GM23338 (cell line): ENCODE results near the gene SLC10A6. TPM values are rescaled to one million over a fixed set of nuclear protein-coding genes. Genes with fewer than 3 reads are reported as not detected.

ENCODE experiments used
- ATAC-seq: fragments of 200-7000 bp; cut with Tn5 transposase; 3 replicates; pipeline ENCODE4 v1.9.1; 2020
- DNase-seq: peaks from one replicate; pipeline ENCODE4 v3.0.0-alpha.2; 2015; ENCODE audit warnings: low spot score
- H2AFZ ChIP-seq: fragments of 200-600 bp; sonication (generic); 2 replicates; pipeline ENCODE4 v1.8.0; 2016; ENCODE audit warnings: antibody characterized with exemption, mild to moderate bottlenecking, moderate library complexity
- H3F3A ChIP-seq: fragments of 200-600 bp; sonication (generic); replicated peaks from 2 replicates; pipeline ENCODE4 v1.8.0; 2017; ENCODE audit warnings: antibody characterized with exemption, mixed run types, low read depth
- H3K27ac ChIP-seq: fragments of 200-600 bp; sonication (generic); 2 replicates; pipeline ENCODE4 v1.6.1; 2016; ENCODE audit warnings: low read depth
- H3K27me3 ChIP-seq: fragments of 200-600 bp; sonication (generic); 2 replicates; pipeline ENCODE4 v1.8.0; 2016; ENCODE audit warnings: mild to moderate bottlenecking, mixed run types, moderate library complexity; ENCODE audit not compliant: insufficient read depth
- H3K36me3 ChIP-seq: fragments of 200-600 bp; sonication (generic); 2 replicates; pipeline ENCODE4 v1.8.0; 2016; ENCODE audit warnings: mild to moderate bottlenecking; ENCODE audit not compliant: insufficient read depth
- H3K4me1 ChIP-seq: fragments of 200-600 bp; sonication (generic); 2 replicates; pipeline ENCODE4 v1.8.0; 2016; ENCODE audit warnings: mild to moderate bottlenecking, moderate library complexity; ENCODE audit not compliant: insufficient read depth
- H3K4me2 ChIP-seq: fragments of 200-600 bp; sonication (generic); 2 replicates; pipeline ENCODE4 v1.7.1; 2017; ENCODE audit warnings: mixed run types
- H3K4me3 ChIP-seq: fragments of 200-600 bp; sonication (generic); 2 replicates; pipeline ENCODE4 v1.6.1; 2016; ENCODE audit warnings: mixed run types
- H3K79me2 ChIP-seq: fragments of 200-600 bp; sonication (generic); replicated peaks from 2 replicates; pipeline ENCODE4 v1.8.0; 2017; ENCODE audit warnings: mild to moderate bottlenecking; ENCODE audit not compliant: insufficient read depth
- H3K9me2 ChIP-seq: fragments of 200-600 bp; sonication (generic); 2 replicates; pipeline ENCODE4 v1.8.0; 2017; ENCODE audit not compliant: insufficient read depth
- H4K20me1 ChIP-seq: fragments of 200-600 bp; sonication (generic); replicated peaks from 2 replicates; pipeline ENCODE4 v1.8.0; 2017; ENCODE audit warnings: mild to moderate bottlenecking; ENCODE audit not compliant: insufficient read depth
- H3K27ac Mint-ChIP-seq: 2 replicates; pipeline ENCODE4 v1.8.0; 2020; ENCODE audit warnings: inconsistent platforms, mild to moderate bottlenecking, moderate library complexity, mixed read lengths
- H3K27me3 Mint-ChIP-seq: 3 replicates; pipeline ENCODE4 v1.8.0; 2022; ENCODE audit warnings: low read depth, mild to moderate bottlenecking, moderate library complexity, mixed read lengths, inconsistent platforms; ENCODE audit not compliant: insufficient read depth, poor library complexity
- H3K36me3 Mint-ChIP-seq: 3 replicates; pipeline ENCODE4 v1.8.0; 2021; ENCODE audit warnings: low read depth, mild to moderate bottlenecking, inconsistent platforms, moderate library complexity, mixed read lengths
- H3K4me1 Mint-ChIP-seq: 3 replicates; pipeline ENCODE4 v1.8.0; 2020; ENCODE audit warnings: mild to moderate bottlenecking, inconsistent platforms, mixed read lengths
- H3K4me3 Mint-ChIP-seq: 3 replicates; pipeline ENCODE4 v1.8.0; 2021; ENCODE audit warnings: moderate library complexity, mild to moderate bottlenecking, inconsistent platforms, mixed read lengths
- H3K9me3 Mint-ChIP-seq: 3 replicates; pipeline ENCODE4 v1.8.0; 2020; ENCODE audit warnings: moderate library complexity, mild to moderate bottlenecking, inconsistent platforms, mixed read lengths
- EZH2 ChIP-seq: fragments of 200-600 bp; sonication (generic); IDR thresholded peaks from one replicate; pipeline ENCODE4 v1.8.0; 2017; ENCODE audit warnings: antibody characterized with exemption, mild to moderate bottlenecking, low read depth; ENCODE audit not compliant: unreplicated experiment
- EZH2phosphoT487 ChIP-seq: fragments of 200-600 bp; sonication (generic); IDR thresholded peaks from one replicate; pipeline ENCODE4 v1.8.1; 2018; ENCODE audit warnings: antibody characterized with exemption; ENCODE audit not compliant: unreplicated experiment
- JUNB ChIP-seq: IDR thresholded peaks from one replicate; pipeline ENCODE4 v1.6.1; 2016; ENCODE audit warnings: antibody characterized with exemption; ENCODE audit not compliant: unreplicated experiment
- NANOG ChIP-seq: IDR thresholded peaks from 2 replicates; pipeline ENCODE4 v1.6.1; 2016; ENCODE audit warnings: antibody characterized with exemption, borderline replicate concordance
- POLR2AphosphoS5 ChIP-seq: IDR thresholded peaks from 2 replicates; pipeline ENCODE4 v1.6.1; 2016; ENCODE audit warnings: antibody characterized with exemption, low read depth
- STAT1 ChIP-seq: IDR thresholded peaks from one replicate; pipeline ENCODE4 v1.6.1; 2016; ENCODE audit warnings: antibody characterized with exemption; ENCODE audit not compliant: unreplicated experiment
- polyA plus RNA-seq: library from polyadenylated mRNA; unstranded; fragments of >200 nt; fragmentation: Nextera tagmentation; extraction: Ambion mirVana; gene quantifications from 2 replicates; pipeline ENCODE4 v1.2.1, GENCODE V29; 2016
- total RNA-seq: library from RNA; depleted of rRNA; stranded (reverse); fragments of >200 nt; shearing (Covaris generic); gene quantifications from 2 replicates; pipeline ENCODE4 v1.2.3, GENCODE V29; 2014
- TF ChIP-seq, protein P1 (sequence below): fragments of 250-450 bp; sonication (Bioruptor Pico); IDR thresholded peaks from 2 replicates; pipeline ENCODE4 v1.5.0; 2020; ENCODE audit warnings: mild to moderate bottlenecking, moderate library complexity
- TF ChIP-seq, protein P2 (sequence below), 2 experiments: fragments of 200-600 bp in 1 of 2; sonication (generic) in 1 of 2; conservative IDR thresholded peaks; 2 replicates each; pipeline versions ENCODE4 v1.5.1 to v1.6.1; 2016 to 2017; ENCODE audit warnings: antibody characterized with exemption in 2 of 2, low read depth in 2 of 2, mild to moderate bottlenecking in 2 of 2, moderate library complexity in 1 of 2
- TF ChIP-seq, protein P3 (sequence below): IDR thresholded peaks from one replicate; pipeline ENCODE4 v1.6.1; 2018; ENCODE audit warnings: antibody characterized with exemption; ENCODE audit not compliant: unreplicated experiment
- TF ChIP-seq, protein P4 (sequence below): IDR thresholded peaks from 2 replicates; pipeline ENCODE4 v1.6.1; 2016; ENCODE audit warnings: antibody characterized with exemption

Gene SLC10A6
- total and polyA plus RNA-seq, 2 experiments from 2014 or later: not detected

DNA sequence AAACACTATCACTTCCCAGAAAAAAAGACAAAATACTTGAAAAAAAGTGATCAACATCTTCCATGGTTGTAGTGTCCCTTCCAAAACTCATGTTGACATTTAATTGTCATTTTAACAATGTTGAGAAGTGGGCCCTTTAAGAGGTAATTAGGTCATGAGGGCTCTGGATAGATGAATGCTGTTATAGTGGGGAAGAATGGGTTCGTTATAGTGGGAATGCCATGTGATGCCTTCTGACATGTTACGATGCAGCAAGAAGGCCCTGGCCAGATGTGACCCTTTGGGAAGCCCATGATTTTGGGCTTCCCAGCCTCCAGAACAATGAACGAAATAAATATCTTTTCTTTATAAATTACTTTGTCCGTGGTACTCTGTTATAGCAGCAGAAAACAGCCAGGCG lies 4.0 kb upstream of the SLC10A6 start:
- Mint-ChIP-seq H3K4me1 (peaks cover 14% of the 10 kb centered on the region), H3K27me3 (peaks cover 8% of the 10 kb centered on the region), H3K36me3 (no peaks in the 10 kb centered on the region), H3K9me3 (no peaks in the 10 kb centered on the region), H3K4me3 (no peak overlapping the region), H3K27ac (no peak overlapping the region)
- Histone ChIP-seq H3K4me2 (no peak overlapping the region), H3K27me3 (peaks cover 28% of the 10 kb centered on the region), H3K79me2 (no peaks in the 10 kb centered on the region), H3K4me3 (no peak overlapping the region), H3K36me3 (no peaks in the 10 kb centered on the region), H2AFZ (no peak overlapping the region), H3K27ac (no peak overlapping the region), H3K4me1 (peaks cover 12% of the 10 kb centered on the region), H3K9me2 (no peaks in the 10 kb centered on the region), H3F3A (no peaks in the 10 kb centered on the region), H4K20me1 (no peaks in the 10 kb centered on the region)
- TF ChIP-seq JUNB: no peak
- no peak for TF ChIP-seq POLR2AphosphoS5
- TF ChIP-seq, protein P1, sequence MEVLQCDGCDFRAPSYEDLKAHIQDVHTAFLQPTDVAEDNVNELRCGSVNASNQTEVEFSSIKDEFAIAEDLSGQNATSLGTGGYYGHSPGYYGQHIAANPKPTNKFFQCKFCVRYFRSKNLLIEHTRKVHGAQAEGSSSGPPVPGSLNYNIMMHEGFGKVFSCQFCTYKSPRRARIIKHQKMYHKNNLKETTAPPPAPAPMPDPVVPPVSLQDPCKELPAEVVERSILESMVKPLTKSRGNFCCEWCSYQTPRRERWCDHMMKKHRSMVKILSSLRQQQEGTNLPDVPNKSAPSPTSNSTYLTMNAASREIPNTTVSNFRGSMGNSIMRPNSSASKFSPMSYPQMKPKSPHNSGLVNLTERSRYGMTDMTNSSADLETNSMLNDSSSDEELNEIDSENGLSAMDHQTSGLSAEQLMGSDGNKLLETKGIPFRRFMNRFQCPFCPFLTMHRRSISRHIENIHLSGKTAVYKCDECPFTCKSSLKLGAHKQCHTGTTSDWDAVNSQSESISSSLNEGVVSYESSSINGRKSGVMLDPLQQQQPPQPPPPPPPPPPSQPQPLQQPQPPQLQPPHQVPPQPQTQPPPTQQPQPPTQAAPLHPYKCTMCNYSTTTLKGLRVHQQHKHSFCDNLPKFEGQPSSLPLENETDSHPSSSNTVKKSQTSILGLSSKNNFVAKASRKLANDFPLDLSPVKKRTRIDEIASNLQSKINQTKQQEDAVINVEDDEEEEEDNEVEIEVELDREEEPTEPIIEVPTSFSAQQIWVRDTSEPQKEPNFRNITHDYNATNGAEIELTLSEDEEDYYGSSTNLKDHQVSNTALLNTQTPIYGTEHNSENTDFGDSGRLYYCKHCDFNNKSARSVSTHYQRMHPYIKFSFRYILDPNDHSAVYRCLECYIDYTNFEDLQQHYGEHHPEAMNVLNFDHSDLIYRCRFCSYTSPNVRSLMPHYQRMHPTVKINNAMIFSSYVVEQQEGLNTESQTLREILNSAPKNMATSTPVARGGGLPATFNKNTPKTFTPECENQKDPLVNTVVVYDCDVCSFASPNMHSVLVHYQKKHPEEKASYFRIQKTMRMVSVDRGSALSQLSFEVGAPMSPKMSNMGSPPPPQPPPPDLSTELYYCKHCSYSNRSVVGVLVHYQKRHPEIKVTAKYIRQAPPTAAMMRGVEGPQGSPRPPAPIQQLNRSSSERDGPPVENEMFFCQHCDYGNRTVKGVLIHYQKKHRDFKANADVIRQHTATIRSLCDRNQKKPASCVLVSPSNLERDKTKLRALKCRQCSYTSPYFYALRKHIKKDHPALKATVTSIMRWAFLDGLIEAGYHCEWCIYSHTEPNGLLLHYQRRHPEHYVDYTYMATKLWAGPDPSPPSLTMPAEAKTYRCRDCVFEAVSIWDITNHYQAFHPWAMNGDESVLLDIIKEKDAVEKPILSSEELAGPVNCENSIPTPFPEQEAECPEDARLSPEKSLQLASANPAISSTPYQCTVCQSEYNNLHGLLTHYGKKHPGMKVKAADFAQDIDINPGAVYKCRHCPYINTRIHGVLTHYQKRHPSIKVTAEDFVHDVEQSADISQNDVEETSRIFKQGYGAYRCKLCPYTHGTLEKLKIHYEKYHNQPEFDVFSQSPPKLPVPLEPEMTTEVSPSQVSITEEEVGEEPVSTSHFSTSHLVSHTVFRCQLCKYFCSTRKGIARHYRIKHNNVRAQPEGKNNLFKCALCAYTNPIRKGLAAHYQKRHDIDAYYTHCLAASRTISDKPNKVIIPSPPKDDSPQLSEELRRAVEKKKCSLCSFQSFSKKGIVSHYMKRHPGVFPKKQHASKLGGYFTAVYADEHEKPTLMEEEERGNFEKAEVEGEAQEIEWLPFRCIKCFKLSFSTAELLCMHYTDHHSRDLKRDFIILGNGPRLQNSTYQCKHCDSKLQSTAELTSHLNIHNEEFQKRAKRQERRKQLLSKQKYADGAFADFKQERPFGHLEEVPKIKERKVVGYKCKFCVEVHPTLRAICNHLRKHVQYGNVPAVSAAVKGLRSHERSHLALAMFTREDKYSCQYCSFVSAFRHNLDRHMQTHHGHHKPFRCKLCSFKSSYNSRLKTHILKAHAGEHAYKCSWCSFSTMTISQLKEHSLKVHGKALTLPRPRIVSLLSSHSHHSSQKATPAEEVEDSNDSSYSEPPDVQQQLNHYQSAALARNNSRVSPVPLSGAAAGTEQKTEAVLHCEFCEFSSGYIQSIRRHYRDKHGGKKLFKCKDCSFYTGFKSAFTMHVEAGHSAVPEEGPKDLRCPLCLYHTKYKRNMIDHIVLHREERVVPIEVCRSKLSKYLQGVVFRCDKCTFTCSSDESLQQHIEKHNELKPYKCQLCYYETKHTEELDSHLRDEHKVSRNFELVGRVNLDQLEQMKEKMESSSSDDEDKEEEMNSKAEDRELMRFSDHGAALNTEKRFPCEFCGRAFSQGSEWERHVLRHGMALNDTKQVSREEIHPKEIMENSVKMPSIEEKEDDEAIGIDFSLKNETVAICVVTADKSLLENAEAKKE (CRISPR knock-in tag): no peak
- no peak for TF ChIP-seq EZH2
- TF ChIP-seq STAT1: no peak
- TF ChIP-seq, protein P2, sequence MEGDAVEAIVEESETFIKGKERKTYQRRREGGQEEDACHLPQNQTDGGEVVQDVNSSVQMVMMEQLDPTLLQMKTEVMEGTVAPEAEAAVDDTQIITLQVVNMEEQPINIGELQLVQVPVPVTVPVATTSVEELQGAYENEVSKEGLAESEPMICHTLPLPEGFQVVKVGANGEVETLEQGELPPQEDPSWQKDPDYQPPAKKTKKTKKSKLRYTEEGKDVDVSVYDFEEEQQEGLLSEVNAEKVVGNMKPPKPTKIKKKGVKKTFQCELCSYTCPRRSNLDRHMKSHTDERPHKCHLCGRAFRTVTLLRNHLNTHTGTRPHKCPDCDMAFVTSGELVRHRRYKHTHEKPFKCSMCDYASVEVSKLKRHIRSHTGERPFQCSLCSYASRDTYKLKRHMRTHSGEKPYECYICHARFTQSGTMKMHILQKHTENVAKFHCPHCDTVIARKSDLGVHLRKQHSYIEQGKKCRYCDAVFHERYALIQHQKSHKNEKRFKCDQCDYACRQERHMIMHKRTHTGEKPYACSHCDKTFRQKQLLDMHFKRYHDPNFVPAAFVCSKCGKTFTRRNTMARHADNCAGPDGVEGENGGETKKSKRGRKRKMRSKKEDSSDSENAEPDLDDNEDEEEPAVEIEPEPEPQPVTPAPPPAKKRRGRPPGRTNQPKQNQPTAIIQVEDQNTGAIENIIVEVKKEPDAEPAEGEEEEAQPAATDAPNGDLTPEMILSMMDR (conservative IDR thresholded peaks at IDR 0.05; ENCODE audit: low read depth in 2 of 2): no peak
- TF ChIP-seq, protein P3, sequence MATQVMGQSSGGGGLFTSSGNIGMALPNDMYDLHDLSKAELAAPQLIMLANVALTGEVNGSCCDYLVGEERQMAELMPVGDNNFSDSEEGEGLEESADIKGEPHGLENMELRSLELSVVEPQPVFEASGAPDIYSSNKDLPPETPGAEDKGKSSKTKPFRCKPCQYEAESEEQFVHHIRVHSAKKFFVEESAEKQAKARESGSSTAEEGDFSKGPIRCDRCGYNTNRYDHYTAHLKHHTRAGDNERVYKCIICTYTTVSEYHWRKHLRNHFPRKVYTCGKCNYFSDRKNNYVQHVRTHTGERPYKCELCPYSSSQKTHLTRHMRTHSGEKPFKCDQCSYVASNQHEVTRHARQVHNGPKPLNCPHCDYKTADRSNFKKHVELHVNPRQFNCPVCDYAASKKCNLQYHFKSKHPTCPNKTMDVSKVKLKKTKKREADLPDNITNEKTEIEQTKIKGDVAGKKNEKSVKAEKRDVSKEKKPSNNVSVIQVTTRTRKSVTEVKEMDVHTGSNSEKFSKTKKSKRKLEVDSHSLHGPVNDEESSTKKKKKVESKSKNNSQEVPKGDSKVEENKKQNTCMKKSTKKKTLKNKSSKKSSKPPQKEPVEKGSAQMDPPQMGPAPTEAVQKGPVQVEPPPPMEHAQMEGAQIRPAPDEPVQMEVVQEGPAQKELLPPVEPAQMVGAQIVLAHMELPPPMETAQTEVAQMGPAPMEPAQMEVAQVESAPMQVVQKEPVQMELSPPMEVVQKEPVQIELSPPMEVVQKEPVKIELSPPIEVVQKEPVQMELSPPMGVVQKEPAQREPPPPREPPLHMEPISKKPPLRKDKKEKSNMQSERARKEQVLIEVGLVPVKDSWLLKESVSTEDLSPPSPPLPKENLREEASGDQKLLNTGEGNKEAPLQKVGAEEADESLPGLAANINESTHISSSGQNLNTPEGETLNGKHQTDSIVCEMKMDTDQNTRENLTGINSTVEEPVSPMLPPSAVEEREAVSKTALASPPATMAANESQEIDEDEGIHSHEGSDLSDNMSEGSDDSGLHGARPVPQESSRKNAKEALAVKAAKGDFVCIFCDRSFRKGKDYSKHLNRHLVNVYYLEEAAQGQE: no peak
- no peak for TF ChIP-seq EZH2phosphoT487
- TF ChIP-seq NANOG: no peak
- TF ChIP-seq, protein P4, sequence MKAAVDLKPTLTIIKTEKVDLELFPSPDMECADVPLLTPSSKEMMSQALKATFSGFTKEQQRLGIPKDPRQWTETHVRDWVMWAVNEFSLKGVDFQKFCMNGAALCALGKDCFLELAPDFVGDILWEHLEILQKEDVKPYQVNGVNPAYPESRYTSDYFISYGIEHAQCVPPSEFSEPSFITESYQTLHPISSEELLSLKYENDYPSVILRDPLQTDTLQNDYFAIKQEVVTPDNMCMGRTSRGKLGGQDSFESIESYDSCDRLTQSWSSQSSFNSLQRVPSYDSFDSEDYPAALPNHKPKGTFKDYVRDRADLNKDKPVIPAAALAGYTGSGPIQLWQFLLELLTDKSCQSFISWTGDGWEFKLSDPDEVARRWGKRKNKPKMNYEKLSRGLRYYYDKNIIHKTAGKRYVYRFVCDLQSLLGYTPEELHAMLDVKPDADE: no peak
- no peak for ATAC-seq
- no peak for DNase-seq
